Thymus (tissue), 11 donors: ENCODE results near the gene KRTAP10-3. TPM values are rescaled to one million over a fixed set of nuclear protein-coding genes. Genes with fewer than 3 reads are reported as not detected.

ENCODE experiments used
- DNase-seq, 9 donors: peaks; one replicate each; pipeline ENCODE4 v3.0.0-alpha.2; 2013; ENCODE audit warnings: low spot score in 9 of 9, low read depth in 6 of 9, missing footprints in 1 of 9
- H3K27ac ChIP-seq, 2 donors: one replicate each; pipeline ENCODE4 v1.5.1; 2013; ENCODE audit warnings: control low read depth in 1 of 2, low read depth in 1 of 2, low read length in 1 of 2, mild to moderate bottlenecking in 1 of 2, moderate library complexity in 1 of 2
- H3K27me3 ChIP-seq, 2 donors: one replicate each; pipeline ENCODE4 v1.5.1; 2013; ENCODE audit warnings: low read length in 1 of 2; ENCODE audit not compliant: control insufficient read depth in 2 of 2, insufficient read depth in 1 of 2
- H3K36me3 ChIP-seq, 2 donors: one replicate each; pipeline ENCODE4 v1.5.1; 2013; ENCODE audit warnings: low read length in 1 of 2, mild to moderate bottlenecking in 1 of 2, moderate library complexity in 1 of 2; ENCODE audit not compliant: control insufficient read depth in 2 of 2, insufficient read depth in 2 of 2
- H3K4me1 ChIP-seq, 2 donors: one replicate each; pipeline ENCODE4 v1.5.1; 2013; ENCODE audit warnings: low read length in 2 of 2; ENCODE audit not compliant: control insufficient read depth in 2 of 2, insufficient read depth in 2 of 2
- H3K4me3 ChIP-seq, 2 donors: one replicate each; pipeline ENCODE4 v1.5.1; 2013; ENCODE audit warnings: low read length in 2 of 2, control low read depth in 1 of 2, mild to moderate bottlenecking in 1 of 2
- H3K9me3 ChIP-seq, 2 donors: one replicate each; pipeline ENCODE4 v1.5.1; 2013; ENCODE audit warnings: low read length in 1 of 2, mild to moderate bottlenecking in 1 of 2; ENCODE audit not compliant: control insufficient read depth in 2 of 2, insufficient read depth in 1 of 2
- WGBS: extraction: QIAGEN DNeasy Blood & Tissue Kit; methylation state at CpG from one replicate; pipeline ENCODE4 v1.1.7; 2013; 5-methylcytosine and 5-hydroxymethylcytosine counted together
- polyA plus RNA-seq: library from polyadenylated mRNA; stranded (reverse); fragments of 200-250 nt; gene quantifications from one replicate; pipeline ENCODE4 v1.2.3, GENCODE V29; 2013
- total RNA-seq: library from RNA; stranded (reverse); fragments of 120-200 nt; gene quantifications from one replicate; pipeline ENCODE4 v1.2.4, GENCODE V29; 2013
- donor health status: healthy.

The KRTAP10-3 gene
- total and polyA plus RNA-seq, 2 donors: not detected

DNA sequence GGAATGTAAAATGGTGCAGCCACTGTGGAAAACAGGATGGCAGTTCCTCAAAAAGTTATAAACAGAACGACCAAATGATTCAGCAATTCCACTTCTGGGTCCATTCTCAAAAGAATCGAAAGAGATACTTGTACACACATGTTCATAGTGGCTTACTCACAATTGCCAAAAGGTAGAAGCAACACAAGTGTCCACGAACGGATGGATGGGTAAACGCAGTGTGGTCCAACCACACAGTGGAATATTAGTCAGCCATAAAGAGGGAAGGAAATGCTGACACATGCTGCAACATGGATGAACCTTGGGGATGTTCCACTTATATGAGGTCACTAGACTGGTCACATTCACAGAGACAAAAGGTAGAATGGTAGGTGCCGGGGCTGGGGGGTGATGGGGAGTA lies 23.9 kb downstream of the KRTAP10-3 start:
- WGBS: 92% methylated on average over 6 of the region's 6 CpGs
- DNase-seq: no peak
- H3K36me3 ChIP-seq: no peaks in the 10 kb centered on the region

GRCh38 chr21:44533891-44534627 lies 24.5 kb downstream of the KRTAP10-3 start:
- WGBS: 93% methylated on average over 21 of the region's 21 CpGs
- no peaks in the 10 kb centered on the region for H3K9me3 ChIP-seq
- no peaks in the 10 kb centered on the region for H3K36me3 ChIP-seq
- no peak overlapping the region for H3K4me3 ChIP-seq
- H3K4me1 ChIP-seq: no peaks in the 10 kb centered on the region
- H3K27ac ChIP-seq: no peak overlapping the region
- H3K27me3 ChIP-seq: peaks cover 0 to 2% of the 10 kb centered on the region in 2 donors
- no peak for DNase-seq

More for the DNA sequence above, 23.9 kb downstream of the KRTAP10-3 start:
- Histone ChIP-seq H3K27me3 (peaks cover 0 to 2% of the 10 kb centered on the region in 2 donors), H3K4me1 (no peaks in the 10 kb centered on the region), H3K9me3 (no peaks in the 10 kb centered on the region), H3K27ac (no peak overlapping the region), H3K4me3 (no peak overlapping the region)

- Histone ChIP-seq H3K27ac (no peak overlapping the region), H3K4me1 (no peaks in the 10 kb centered on the region), H3K4me3 (no peak overlapping the region), H3K36me3 (no peaks in the 10 kb centered on the region), H3K27me3 (peaks cover 0 to 2% of the 10 kb centered on the region in 2 donors), H3K9me3 (no peaks in the 10 kb centered on the region)
- WGBS: 95% methylated on average over 37 of the region's 37 CpGs
- no peak for DNase-seq
Observed at GRCh38 chr21:44533121-44533890, 25.3 kb downstream of the KRTAP10-3 start.

GRCh38 chr21:44532712-44533111 lies 25.9 kb downstream of the KRTAP10-3 start:
- 96% methylated on average over 16 of the region's 16 CpGs for WGBS
- no peak overlapping the region for H3K4me3 ChIP-seq
- no peaks in the 10 kb centered on the region for H3K9me3 ChIP-seq
- peaks cover 0 to 2% of the 10 kb centered on the region in 2 donors for H3K27me3 ChIP-seq
- no peaks in the 10 kb centered on the region for H3K4me1 ChIP-seq
- H3K36me3 ChIP-seq: no peaks in the 10 kb centered on the region
- H3K27ac ChIP-seq: no peak overlapping the region
- DNase-seq: no peak

- Histone ChIP-seq H3K27ac (no peak overlapping the region), H3K9me3 (no peaks in the 10 kb centered on the region), H3K4me3 (no peak overlapping the region), H3K4me1 (no peaks in the 10 kb centered on the region), H3K27me3 (peaks cover 0 to 2% of the 10 kb centered on the region in 2 donors), H3K36me3 (no peaks in the 10 kb centered on the region)
- DNase-seq: no peak
- WGBS: 88% methylated on average over 30 of the region's 30 CpGs
Observed at GRCh38 chr21:44531606-44532564, 26.7 kb downstream of the KRTAP10-3 start.

DNA sequence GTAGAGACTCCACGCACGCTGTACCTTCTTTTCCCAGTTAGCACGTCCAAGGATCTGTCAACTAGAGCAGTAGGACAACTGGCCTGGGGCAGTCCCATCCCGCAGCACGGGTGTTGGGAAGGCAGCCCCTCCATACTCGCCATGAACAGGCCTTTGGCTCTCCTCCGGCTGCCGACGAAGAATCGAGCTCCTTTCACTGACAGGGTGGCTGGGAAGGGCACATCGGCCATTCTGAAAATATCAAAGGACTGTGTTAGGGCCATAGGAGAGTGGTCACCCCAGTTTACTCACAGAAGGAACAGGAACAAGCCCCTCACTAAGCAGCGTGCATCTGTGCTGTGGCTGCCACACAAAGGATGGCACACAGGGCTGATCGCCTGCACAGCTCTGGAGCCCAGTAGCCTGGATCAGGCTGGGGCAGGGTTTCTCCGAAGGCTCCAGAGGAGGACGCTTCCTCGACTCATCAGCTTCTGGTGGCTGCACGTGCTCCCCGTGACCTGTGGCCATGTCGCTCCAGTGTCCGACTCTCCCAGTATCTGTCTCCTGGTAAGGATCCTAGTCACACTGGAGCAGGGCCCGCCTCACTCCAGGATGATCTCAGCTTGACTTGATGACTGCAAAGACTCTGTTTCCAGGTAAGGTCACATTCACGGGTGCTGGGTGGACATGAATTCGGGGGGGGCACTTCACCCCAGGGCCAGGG lies 27.5 kb downstream of the KRTAP10-3 start:
- Histone ChIP-seq H3K36me3 (no peaks in the 10 kb centered on the region), H3K4me1 (no peaks in the 10 kb centered on the region), H3K27me3 (peaks cover 0 to 2% of the 10 kb centered on the region in 2 donors), H3K4me3 (no peak overlapping the region), H3K27ac (no peak overlapping the region), H3K9me3 (no peaks in the 10 kb centered on the region)
- DNase-seq: no peak
- WGBS: 92% methylated on average over 23 of the region's 23 CpGs

DNA sequence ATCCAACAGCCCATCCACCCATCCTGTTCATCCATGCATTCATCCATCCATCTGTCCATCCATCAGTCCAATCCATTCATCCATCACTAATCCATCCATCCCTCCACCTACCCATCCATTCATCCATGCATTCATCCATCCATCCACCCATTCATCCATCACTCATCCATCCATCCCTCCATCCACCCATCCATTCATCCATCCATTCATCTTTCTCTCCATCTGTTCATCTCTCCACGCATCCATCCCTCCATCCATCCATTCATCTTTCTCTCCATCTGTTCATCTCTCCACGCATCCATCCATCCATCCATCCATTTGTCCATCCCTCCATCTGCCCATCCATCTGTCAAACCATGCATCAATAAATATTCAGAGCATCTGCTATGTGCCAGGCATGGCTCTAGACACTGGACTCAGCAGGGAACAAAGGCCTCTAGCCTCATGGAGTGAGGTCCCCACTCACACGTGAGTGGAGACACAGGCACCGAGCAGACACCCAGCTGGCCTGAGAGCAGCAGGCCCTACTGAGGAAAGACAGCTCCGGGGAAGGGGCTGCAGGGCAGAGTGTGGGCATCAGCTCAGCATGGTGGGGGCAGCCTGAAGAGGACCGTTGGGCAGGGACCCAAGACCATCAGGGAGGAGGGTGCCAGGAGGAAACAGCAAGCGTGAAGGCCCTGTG lies 28.2 kb downstream of the KRTAP10-3 start:
- DNase-seq: no peak
- Histone ChIP-seq H3K9me3 (no peaks in the 10 kb centered on the region), H3K4me1 (no peaks in the 10 kb centered on the region), H3K27ac (no peak overlapping the region), H3K4me3 (no peak overlapping the region), H3K27me3 (no peaks in the 10 kb centered on the region), H3K36me3 (no peaks in the 10 kb centered on the region)
- WGBS: 89% methylated on average over 7 of the region's 7 CpGs

DNA sequence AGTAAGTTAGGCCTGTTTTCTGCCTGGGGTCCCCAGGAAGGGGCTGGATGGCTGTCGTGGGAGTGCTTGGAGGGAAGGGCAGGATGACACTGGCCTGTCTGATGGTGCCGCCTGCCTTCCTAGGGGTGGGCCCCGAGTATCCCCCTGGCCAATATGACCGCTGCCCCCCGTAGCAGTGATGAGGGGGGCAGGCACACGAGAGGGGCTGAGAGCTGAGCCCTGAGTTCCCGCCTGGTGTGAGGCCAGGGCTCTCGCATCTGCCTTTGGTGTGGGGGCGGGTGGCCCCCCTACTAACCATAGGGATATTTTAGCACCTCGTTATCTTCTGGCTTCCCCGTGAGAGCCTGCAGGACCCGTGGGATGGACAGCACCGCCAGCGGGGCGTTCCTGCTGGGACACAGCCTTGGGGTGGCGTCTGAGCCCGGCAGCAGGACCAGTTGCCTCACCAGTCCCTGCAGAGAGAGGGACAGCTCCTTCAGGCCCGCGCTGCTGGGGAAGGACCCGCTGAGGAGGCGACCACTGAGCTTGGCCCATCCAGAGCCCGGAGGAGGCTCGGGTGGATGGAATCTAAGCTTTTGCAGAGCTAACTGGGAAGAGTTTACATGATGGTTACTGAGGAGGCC lies 29.0 kb downstream of the KRTAP10-3 start:
- Histone ChIP-seq H3K4me3 (no peak overlapping the region), H3K27ac (no peak overlapping the region), H3K9me3 (no peaks in the 10 kb centered on the region), H3K4me1 (no peaks in the 10 kb centered on the region), H3K36me3 (no peaks in the 10 kb centered on the region), H3K27me3 (no peaks in the 10 kb centered on the region)
- no peak for DNase-seq
- WGBS: 91% methylated on average over 23 of the region's 23 CpGs
